ENCODE data around the gene TTC4.
A peak's percentile ranks its signal among the peaks of the same experiment; 100 is the strongest.

Gene TTC4

DNA sequence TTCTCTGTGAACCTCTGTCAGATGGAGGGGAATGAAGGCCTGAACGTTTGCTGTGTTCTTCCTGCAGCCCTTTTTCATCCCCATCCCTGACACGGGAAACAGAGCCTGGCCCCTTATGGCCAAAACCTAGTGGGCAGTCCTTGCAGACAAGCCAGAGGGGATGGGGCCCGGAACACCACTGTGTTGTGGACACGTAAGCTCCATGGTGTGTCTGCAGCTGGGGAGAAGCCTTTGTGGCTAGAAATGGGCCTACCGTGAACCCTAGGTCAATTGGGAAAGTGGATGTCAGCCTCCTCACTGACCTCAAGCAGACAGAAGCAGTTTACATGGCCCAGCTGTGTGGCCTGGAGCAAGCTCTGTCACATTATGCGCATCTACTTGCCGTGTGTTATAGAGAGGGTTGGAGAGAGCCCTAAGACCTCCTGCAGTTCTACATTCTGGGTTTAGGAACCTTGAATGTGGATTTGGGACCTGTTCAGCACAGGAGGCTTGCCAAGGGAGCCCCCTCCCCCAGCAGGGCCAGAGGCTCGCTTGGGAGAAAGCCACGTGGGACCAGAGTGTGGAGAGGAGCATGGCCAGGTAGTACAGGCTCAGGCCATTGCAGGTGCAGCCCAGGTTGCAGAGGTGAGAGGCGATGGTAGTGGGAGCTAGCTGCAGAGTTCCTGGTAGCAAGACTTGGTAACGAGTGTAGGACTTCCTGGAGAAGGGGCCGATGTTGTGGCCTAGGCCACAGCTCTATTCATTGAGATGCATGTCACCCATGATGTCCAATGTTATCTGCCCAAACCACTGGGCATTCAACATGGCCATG, 28.0 kb downstream of the TTC4 start:
- no peak for DNase-seq
- in situ Hi-C loops (cut with MboI; ENCODE audit: low pct_unique_long_range_greater_than_20kb, low sequenced_read_pairs): no loop called here

DNA sequence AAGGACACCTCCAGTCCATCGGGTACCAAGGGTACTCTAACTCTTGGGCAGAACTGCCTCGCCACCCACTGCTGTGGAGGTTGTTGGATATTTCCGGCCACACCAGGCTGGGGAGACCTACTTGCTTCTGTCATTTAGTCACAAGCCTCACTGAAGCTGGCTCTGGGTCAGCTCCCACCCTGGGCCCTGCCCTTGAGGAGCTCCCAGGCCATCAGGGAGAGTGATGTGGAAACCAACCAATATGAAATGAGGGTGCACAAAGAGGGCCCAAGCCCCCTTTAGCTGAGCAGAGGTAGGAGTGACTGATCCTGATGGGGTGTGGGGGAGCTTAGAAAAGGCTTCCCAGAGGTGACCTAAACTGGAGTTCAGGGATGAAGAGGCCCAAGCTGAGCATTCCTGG, 29.0 kb downstream of the TTC4 start:
- DNase-seq: no peak
- in situ Hi-C loops (cut with MboI; ENCODE audit: low pct_unique_long_range_greater_than_20kb, low sequenced_read_pairs): no loop called here

- DNase-seq: no peak
- in situ Hi-C loops (cut with MboI; ENCODE audit: low pct_unique_long_range_greater_than_20kb, low sequenced_read_pairs): no loop called here
These were observed 29.6 kb downstream of the TTC4 start for GRCh38 chr1:54745274-54745673.

DNA sequence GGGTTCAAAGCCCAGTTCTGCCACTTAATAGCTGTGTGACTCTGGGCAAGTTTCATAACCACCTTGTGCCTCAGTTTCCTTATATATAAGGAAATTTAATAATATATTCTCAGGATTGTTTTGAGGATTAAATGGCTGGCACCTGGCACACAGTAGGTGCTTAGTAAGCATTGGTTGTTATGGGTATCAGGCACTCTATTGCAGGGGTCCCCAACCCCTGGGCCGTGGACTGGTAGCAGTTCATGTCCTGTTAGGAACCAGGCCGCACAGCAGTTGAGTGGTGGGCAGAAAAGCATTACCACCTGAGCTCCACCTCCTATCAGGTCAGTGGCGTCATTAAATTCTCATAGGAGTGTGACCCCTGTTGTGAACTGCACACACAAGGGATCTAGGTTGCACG, 30.2 kb downstream of the TTC4 start:
- in situ Hi-C loops (cut with MboI; ENCODE audit: low pct_unique_long_range_greater_than_20kb, low sequenced_read_pairs): no loop called here
- DNase-seq: no peak

- in situ Hi-C loops (cut with MboI; ENCODE audit: low pct_unique_long_range_greater_than_20kb, low sequenced_read_pairs): no loop called here
- no peak for DNase-seq
These were observed 32.6 kb downstream of the TTC4 start for GRCh38 chr1:54748094-54748835.

DNA sequence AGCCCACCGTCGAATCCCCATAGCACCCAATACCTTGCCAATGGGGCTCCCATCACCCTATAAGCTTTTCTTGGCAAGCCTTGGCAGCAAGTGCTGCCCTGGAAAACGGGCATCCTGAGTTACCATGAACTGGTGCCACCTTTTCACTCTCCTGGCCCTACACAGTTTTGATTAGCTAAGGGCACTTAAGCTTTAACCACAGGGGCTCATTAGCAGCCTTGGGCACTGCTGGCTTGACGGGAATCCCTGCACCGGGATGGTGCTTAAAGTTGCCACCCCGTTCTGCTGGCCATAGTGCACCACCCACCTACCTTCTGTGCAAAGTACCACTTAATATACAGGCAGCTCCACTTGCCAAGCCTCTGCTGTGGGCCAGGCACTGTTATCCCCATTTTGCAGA, 34.9 kb downstream of the TTC4 start:
- no peak for DNase-seq
- in situ Hi-C loops (cut with MboI; ENCODE audit: low pct_unique_long_range_greater_than_20kb, low sequenced_read_pairs): no loop called here

- in situ Hi-C loops (cut with MboI; ENCODE audit: low pct_unique_long_range_greater_than_20kb, low sequenced_read_pairs): no loop called here
- no peak for DNase-seq
These were observed 35.8 kb downstream of the TTC4 start for GRCh38 chr1:54751426-54751825.

GRCh38 chr1:54754045-54754444, 38.4 kb downstream of the TTC4 start:
- in situ Hi-C loops (cut with MboI; ENCODE audit: low pct_unique_long_range_greater_than_20kb, low sequenced_read_pairs): no loop called here
- no peak for DNase-seq

- DNase-seq: no peak
- in situ Hi-C loops (cut with MboI; ENCODE audit: low pct_unique_long_range_greater_than_20kb, low sequenced_read_pairs): no loop called here
These were observed 39.0 kb downstream of the TTC4 start for GRCh38 chr1:54754486-54755285.

DNA sequence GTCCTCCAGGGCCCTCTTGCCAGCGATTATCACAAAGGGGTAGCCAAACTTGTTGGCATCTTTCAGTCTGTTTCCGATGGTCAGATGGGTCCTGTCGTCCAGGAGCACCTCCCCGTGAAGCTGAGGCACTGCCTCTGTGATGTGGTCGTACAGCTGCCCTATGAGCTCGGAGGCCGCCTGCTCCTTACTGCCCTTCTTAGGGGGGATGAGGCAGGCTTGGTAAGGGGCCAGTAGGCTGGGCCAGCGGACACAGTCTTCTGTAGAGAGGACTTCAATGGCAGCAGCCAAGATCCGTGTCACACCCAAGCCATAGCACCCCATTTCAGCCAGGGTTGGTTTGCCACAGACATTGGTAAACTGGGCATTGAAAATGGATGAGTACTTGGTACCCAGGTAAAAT, 42.2 kb downstream of the TTC4 start:
- no peak for DNase-seq
- in situ Hi-C loops (cut with MboI; ENCODE audit: low pct_unique_long_range_greater_than_20kb, low sequenced_read_pairs): no loop called here

DNA sequence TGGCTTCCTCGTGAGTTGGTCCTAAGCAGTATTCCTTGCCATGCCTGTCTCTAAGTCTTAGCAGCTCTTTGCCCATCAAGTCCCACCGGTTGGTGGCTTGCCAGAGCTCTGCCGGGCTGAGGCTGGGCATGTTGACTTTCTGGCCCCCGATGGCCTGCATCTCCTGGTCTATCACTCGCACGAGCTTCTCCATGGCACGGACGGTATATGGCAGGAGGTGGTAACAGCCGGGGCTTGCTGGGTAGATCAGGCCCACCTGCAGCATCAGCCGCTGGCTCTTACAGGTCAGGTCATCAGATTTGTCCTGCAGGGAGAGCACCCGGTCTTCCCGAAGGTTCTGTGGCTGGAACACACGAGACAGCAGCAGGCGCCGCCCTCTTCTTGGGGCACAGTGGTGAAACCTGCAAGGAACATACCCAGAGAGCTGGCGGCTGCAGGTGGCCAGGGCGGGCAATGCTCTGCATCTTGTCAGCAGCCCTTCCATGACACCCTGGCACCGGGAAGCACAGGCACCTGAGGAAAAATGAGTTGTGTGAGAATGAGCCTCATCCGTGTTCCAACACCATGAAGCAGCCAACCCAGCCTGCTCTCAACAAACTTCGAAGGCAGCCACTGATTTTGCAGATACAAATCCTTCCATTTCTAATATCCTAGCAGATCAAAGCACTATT, 43.2 kb downstream of the TTC4 start:
- no peak for DNase-seq
- in situ Hi-C loops (cut with MboI; ENCODE audit: low pct_unique_long_range_greater_than_20kb, low sequenced_read_pairs): no loop called here

GRCh38 chr1:54763816-54764132, 48.1 kb downstream of the TTC4 start:
- DNase-seq: no peak
- in situ Hi-C loops (cut with MboI; ENCODE audit: low pct_unique_long_range_greater_than_20kb, low sequenced_read_pairs): no loop called here

DNA sequence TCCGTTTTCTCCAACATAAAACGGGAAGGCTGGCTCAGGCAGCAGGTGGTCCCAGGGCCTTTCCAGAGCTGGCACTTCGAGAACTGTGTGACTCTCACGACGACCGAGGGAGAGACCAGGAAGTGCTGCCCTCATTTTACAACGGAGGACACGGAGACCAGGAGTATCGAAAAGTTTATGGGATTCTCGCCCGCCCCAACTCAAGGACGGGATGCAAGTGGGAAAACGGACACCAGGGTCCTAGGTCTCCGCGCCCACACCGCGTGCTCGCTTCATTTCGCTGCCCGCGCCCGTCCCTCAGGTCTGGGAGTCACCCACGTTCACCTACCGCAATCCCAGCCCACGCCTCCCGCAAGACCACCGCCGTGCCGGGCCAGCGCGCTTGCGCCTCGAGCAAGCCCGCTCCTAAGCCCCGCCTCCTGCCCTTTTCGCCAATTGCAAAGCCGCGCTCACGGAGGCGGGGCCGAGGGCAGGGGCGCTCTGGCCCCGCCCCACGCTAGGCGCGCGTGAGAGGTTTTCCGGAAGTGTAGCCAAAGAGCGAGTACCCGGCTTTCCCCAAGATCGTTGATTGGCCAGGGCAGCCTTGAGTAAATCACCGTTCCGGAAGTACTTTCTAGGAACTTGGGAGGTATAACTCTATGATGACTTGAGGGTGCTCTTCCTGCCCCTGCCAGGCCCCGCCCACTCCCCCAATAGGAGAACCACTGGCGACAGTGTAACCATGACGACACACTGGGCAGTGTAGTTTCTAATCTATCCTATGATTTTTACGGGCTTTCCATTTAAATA, 48.7 kb downstream of the TTC4 start, which contains the start of gene PARS2:
Gene PARS2 (minus strand): TSS at position 391 of the 789 bp plus-strand sequence. CDS start 5,362 bp downstream, outside the sequence.
- DNase-seq: peak; percentile 100
- in situ Hi-C loops (cut with MboI; ENCODE audit: low pct_unique_long_range_greater_than_20kb, low sequenced_read_pairs): no loop called here

- in situ Hi-C loops (cut with MboI; ENCODE audit: low pct_unique_long_range_greater_than_20kb, low sequenced_read_pairs): no loop called here
- no peak for DNase-seq
These were observed 49.4 kb downstream of the TTC4 start for GRCh38 chr1:54764922-54765561.

- no peak for DNase-seq
- in situ Hi-C loops (cut with MboI; ENCODE audit: low pct_unique_long_range_greater_than_20kb, low sequenced_read_pairs): no loop called here
These were observed 51.1 kb downstream of the TTC4 start for GRCh38 chr1:54766726-54767125.

GRCh38 chr1:54767526-54767925, 51.9 kb downstream of the TTC4 start:
- in situ Hi-C loops (cut with MboI; ENCODE audit: low pct_unique_long_range_greater_than_20kb, low sequenced_read_pairs): no loop called here
- no peak for DNase-seq

- DNase-seq: no peak
These were observed 52.4 kb downstream of the TTC4 start for GRCh38 chr1:54768093-54768492.

DNA sequence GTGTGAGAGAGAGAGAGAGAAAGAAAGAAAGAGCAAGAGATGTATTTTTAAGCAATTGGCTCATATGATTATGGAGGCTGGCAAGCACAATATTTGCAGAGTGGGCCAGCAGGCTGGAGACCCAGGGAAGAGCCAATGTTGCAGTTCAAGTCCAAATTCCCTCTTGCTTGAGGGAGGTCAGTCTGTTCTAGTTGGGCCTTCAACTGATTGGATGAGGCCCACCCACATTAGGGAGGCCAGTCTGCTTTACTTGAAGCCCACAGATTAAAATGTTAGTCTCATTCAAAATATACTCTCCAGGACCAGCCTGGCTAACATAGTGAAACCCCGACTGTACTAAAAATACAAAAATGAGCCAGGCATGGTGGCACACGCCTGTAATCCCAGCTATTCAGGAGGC, 57.3 kb downstream of the TTC4 start:
- in situ Hi-C loops (cut with MboI; ENCODE audit: low pct_unique_long_range_greater_than_20kb, low sequenced_read_pairs): no loop called here
- DNase-seq: no peak

More at GRCh38 chr1:54768093-54768492, 52.4 kb downstream of the TTC4 start:
- in situ Hi-C loops (cut with MboI; ENCODE audit: low pct_unique_long_range_greater_than_20kb, low sequenced_read_pairs): no loop called here
